Measurements from ENCODE around the gene FBRSL1.

FBRSL1 gene

DNA sequence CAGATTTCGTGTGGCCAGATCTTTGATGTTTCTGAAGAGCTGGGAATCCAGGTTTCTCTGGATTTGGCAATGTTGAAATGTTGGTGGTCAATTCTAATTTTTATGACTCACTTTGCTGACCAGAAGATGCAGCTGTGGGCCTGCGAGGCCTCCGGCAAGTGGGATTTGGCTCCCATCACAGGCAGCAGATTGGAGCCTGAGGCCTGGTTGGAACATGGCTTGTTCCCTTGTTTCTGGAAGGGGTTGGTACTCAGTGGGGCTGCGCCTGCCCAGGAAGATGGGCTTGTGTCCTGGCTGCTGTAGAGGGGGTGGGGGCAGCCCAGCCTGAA lies 23.1 kb downstream of the FBRSL1 start:
- DNase-seq = no peak

DNA sequence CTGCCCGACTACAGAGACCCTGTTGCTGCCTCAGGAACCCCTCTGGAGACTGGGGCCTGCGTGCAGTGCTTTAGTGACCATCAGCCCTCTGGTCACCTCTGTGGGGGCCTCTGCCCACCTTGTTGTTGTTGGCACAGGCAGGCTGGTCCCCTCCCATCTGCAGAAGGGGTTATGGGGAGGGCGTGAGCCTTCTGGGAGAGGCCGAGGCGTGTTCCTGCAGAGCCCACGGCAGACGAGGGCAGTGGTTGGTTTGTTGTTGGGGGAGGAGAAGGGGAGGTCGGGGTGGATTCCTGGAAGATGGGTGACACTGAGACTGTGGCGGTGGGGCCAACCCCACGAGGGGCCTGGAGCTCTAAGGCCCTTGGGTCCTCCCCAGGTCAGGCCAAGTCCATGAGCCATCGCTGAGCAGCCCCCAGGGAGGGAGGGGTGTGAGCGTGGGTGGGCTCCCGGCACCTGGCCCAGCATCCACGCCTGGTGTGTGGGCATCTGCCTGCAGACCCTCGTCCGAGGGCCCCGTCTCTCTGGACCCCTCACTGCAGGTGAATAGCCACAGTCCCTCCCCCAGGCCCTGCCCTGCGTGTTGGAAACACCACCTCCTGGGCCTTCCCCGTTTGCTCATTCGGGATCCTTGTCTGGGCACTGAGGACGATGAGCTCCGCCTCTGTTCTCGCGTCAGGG lies 23.6 kb downstream of the FBRSL1 start:
- no peak for DNase-seq

DNA sequence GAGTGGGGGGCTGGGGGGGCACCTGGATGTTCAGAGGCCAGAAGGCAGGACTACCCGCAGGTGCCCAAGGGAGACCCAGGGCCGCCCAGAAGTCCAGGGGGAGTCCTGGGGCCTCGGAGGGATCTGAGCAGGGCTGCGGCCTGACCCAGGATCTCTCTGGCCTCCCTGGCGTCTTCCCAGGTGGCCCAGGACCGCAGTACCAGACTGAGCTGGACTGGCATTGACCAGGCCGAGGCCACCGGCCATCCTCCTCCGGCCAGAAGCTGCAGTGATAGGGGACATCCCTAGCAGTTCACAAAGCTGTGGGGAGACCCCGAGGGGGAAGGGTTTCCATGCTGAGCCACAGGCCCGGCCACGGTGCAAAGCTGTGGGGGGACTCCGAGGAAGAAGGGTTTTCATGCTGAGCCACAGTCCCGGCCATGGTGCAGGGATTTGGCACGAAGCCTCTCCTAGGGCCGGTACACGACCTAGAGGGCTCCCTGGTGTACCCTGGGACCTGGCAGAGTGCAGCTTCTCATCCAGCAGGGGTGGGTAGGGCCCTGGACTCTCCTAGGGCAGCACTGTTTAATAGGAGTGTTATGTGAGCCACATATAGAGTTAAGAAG lies 24.4 kb downstream of the FBRSL1 start:
- no peak for DNase-seq

GRCh38 chr12:132514838-132515237 lies 24.9 kb downstream of the FBRSL1 start:
- DNase-seq = no peak

DNA sequence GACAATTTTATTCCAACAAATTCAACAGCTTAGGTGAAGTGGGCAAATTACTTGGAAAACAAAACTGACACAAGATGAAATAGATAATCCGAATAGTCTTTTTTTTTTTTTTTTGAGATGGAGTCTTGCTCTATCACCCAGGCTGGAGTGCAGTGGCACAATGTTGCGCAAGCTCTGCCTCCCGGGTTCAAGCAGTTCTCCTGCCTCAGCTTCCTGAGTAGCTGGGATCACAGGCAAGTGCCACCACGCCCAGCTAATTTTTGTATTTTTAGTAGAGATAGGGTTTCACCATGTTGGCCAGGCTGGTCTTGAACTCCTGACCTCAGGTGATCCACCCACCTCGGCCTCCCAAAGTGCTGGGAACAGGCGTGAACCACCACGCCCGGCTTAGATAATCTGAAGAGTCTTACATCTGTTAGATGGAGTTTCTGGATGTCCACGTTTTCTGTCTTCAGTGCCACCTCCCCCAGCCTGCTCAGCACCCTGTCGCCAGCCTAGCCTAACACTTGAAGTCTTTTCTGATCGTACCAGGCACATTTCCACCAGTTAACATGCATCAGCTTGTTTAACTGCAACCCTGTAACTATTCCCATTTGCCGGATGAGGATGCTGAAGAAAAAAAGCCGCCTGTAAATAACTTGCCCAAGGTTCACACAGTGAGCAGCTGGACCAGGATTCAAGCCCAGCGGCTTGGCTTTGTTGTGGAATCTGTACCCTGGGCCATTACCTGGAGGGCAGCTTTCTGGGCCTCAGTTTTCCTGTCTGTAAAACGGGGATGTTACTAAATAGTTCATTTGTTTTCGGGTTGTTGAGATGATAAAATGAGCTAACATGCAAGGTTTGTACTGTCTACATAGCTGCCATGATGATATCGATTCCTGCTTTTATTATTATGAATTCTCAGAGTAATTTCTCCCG lies 26.4 kb downstream of the FBRSL1 start:
- DNase-seq = no peak

DNA sequence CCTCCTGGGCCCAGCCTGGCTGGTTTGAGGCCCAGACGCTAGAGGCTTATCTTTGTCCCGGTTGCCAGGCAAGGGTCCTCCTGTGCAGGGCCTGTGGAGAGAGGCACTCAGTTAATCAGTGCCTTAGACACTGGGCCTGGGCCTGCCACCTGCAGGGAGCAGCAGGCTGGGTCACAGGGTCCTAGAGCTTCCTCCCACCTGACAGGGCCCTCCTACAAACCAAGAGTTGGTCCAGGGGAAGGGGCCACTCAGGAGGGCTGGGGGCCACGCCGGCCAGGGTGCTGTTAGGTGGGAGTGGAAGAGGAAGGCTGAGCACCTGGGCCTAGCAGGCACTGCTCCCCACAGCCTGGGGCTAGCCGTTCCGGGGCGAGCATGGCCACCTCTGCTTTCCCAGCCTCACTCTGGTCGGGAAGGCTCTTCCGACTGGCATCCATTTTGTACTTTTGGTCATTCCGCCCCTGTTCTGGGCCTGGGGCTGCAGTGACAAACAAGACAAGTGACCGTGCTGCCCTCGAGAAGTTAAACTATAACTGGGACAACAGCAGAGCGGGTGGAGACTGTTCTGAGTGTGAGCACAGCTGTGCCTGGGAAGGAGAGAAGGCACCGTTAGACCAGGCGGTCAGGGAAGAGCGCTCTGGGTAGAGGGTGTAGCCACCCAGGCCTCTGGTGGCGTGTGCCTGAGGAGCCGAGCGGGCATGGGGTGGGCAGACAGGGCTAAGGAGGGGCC lies 27.2 kb downstream of the FBRSL1 start:
- DNase-seq = no peak

GRCh38 chr12:132517740-132518100 lies 27.8 kb downstream of the FBRSL1 start:
- DNase-seq = no peak

GRCh38 chr12:132518354-132518992 lies 28.5 kb downstream of the FBRSL1 start:
- DNase-seq = no peak

GRCh38 chr12:132520421-132521199 lies 30.7 kb downstream of the FBRSL1 start:
- DNase-seq = no peak

- no peak for DNase-seq
These were observed 31.2 kb downstream of the FBRSL1 start for GRCh38 chr12:132521200-132521580.

GRCh38 chr12:132521712-132522292 lies 31.9 kb downstream of the FBRSL1 start:
- DNase-seq = no peak

DNA sequence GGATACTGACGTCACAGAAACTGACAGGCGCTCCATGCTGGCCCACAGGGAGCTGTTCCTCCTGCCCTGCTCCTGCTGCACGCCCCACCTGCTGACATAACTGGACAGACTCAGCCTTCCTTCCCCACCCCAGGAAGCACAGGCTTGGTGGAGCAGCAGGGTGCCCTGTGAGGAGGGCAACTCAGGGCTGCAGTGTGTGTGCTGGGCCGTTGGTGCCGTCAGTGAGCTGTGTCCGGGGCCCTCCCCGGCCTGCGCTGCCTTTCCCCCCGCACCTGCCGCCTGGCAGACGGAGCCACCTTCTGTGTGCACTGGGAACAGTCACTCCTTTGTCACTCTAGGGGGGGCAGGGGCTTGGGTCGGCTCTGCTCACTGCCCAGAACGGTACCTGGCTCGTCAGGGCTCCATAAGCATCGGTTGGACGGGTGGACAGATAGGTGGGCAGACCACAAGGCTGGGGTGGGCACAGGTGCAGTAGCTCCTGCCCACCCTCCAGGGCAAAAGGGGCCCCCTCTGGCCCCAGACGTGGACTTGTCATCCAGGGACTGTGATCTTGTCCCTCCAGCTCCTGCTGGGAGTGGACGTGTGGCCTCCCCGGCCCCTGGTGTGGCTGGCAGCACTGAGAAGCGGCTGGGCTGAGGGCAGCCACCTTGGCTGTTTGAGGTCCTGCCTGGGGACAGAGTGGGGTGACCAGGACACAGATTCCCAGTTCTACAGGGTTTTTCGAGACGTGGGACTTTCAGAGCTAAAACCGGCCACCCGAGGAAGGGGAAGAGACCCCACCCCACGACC lies 32.8 kb downstream of the FBRSL1 start:
- no peak for DNase-seq

GRCh38 chr12:132523576-132524331 lies 33.8 kb downstream of the FBRSL1 start:
- peak; percentile 67 to 76 for DNase-seq

- DNase-seq = no peak
These were observed 34.5 kb downstream of the FBRSL1 start for GRCh38 chr12:132524405-132524804.

DNA sequence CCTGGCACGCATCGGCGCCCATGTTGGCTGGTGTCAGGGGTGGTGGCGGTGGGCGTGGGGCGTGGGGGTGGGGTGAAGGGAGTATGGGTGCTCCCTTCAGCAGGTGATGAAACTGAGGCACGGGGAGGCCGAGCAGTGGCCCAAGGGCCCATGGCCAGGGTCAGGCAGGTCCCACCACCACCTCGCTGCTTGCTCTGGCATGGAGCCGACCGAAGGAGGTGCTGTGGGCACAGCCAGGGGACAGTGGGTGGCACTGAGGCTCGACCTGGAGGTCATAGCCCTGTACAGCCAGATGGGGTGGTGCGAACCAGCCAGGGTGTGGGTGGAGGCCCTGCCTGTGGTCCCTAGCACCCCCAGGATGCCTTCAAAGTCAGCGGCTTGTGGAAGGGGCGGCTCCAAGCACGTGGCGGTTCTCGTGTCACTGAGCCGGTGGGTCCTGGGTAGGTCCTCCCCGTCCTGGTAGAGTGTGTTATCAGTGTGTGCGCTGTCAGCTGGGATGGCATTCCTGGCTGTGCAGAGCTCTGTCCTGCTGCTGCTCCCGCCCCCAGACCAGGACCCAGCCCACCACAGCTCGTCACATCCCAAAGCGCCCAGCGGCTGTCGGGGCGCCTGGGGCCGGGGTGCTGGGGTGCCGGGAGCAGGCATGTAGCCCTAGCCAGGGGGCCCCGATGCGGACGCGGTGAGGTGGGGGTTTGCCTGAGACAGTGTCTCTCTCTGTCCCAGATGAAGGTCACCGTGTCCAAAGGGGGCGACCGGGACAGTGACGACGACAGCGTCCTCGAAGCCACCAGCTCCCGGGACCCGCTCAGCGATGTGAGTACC lies 35.3 kb downstream of the FBRSL1 start:
- no peak for DNase-seq

- no peak for DNase-seq
These were observed 36.0 kb downstream of the FBRSL1 start for GRCh38 chr12:132525833-132526455.

DNA sequence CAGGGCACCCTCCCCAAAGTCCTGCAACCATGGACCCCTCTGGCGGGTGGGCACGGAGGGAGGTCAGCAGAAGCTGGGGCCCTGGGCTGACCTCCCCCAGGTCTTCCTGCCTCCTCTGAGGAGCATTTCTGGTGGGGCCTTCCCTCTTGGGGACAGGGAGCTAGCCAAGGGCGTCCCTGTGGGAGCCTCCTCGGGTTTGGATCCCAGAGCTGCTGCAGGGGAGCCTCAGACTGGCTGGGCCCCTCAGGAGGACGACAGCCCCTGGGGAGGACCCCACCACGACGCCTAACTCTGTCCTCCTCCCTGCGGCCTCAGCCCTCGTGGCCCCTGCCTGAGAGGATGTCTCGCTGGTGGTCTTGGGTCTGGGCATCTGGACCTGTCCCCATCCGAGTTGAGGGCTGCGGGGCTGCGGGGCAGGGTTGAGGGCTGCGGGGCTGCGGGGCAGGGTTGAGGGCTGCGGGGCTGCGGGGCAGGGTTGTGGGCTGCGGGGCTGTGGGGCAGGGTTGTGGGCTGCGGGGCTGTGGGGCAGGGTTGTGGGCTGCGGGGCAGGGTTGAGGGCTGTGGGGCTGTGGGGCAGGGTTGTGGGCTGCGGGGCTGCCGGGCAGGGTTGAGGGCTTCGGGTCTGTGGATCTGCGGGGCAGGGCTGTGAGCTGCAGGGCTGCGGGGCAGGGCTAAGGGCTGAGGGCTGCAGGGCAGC lies 37.4 kb downstream of the FBRSL1 start:
- no peak for DNase-seq

DNA sequence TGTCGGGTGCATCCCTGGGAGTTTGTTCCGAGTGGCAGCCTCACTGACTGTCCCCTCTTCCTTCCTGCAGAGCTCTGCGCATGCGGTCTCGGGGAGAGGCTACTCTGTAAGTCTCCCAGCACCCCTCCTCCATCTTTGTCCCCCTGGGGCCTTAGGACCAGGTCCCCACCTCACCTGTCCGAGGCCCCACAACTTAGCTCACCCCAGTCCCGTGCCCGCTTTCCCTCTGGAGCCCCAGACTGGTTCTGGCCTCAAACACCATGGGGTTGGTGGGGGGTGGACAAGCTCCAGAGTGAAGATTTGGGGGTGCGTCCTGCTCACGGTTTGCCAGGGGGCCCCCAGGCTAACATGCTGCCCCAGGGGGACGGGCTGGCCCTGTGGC lies 37.9 kb downstream of the FBRSL1 start:
- DNase-seq = no peak
